Measurements from ENCODE around the gene DLGAP1. TPM values are rescaled to one million over a fixed set of nuclear protein-coding genes. Genes with fewer than 3 reads are reported as not detected.

The DLGAP1 gene
- total RNA-seq, 1 experiment from 2014 or later = 23.2 TPM

- H3K27me3 Mint-ChIP-seq (ENCODE audit: low read depth) = no peaks in the 10 kb centered on the region
- no peak overlapping the region for H4K8ac ChIP-seq (replicated peaks; ENCODE audit: insufficient read length, low read depth, low read length)
- H3K4me1 Mint-ChIP-seq = peaks cover 19 to 31% of the 10 kb centered on the region in 2 experiments
- no peak overlapping the region for H2BK20ac ChIP-seq (ENCODE audit: low read depth, low read length, poor library complexity, severe bottlenecking)
- peaks cover 21 to 22% (median 21%) of the 10 kb centered on the region in 3 experiments for H3K36me3 Mint-ChIP-seq (ENCODE audit: insufficient read depth in 1 of 3, low read depth in 3 of 3)
- no peaks in the 10 kb centered on the region for H3K23me2 ChIP-seq (ENCODE audit: insufficient read length, low read depth, low read length, poor library complexity, severe bottlenecking)
- H2AK5ac ChIP-seq (ENCODE audit: insufficient read length, low read length) = no peak overlapping the region
- no peak overlapping the region for H3K9ac ChIP-seq (ENCODE audit: extremely low read depth, insufficient read length, low read length)
- H3K9me3 Mint-ChIP-seq = peaks cover 13 to 23% of the 10 kb centered on the region in 2 experiments
- H3K23ac ChIP-seq (ENCODE audit: insufficient read length, low read depth, low read length) = no peak overlapping the region
- no peak overlapping the region for H3K27ac ChIP-seq (ENCODE audit: insufficient read length, low read depth, low read length)
- no peak overlapping the region for H3T11ph ChIP-seq (ENCODE audit: low read length)
- no peak overlapping the region for H2BK12ac ChIP-seq (ENCODE audit: insufficient read length, low read depth, low read length)
- H3K27ac Mint-ChIP-seq = no peak overlapping the region
- H3K4ac ChIP-seq (ENCODE audit: low read depth, low read length) = no peak overlapping the region
- peaks cover 2% of the 10 kb centered on the region for H3K4me1 ChIP-seq (ENCODE audit: insufficient read depth, low read length)
- no CpG with 5 or more reads among the region's 1 CpG for WGBS (ENCODE audit: extremely low coverage, insufficient read length, low lambda C conversion rate)
- no peak overlapping the region for H3K56ac ChIP-seq (ENCODE audit: insufficient read length, low read depth, low read length)
- H4K5ac ChIP-seq (ENCODE audit: insufficient read length, low read depth, low read length) = no peak overlapping the region
- no peak for DNase-seq
- H4K91ac ChIP-seq (ENCODE audit: insufficient read length, low read depth, low read length) = no peak overlapping the region
- H2AFZ ChIP-seq (ENCODE audit: low read length) = no peak overlapping the region
- H3K14ac ChIP-seq (ENCODE audit: insufficient read depth, low read length) = no peak overlapping the region
- H3K4me3 Mint-ChIP-seq = no peak overlapping the region
- H2BK120ac ChIP-seq (ENCODE audit: low read depth, low read length, poor library complexity, severe bottlenecking) = no peak overlapping the region
- no peaks in the 10 kb centered on the region for H3K79me1 ChIP-seq (ENCODE audit: insufficient read depth, low read depth, low read length, poor library complexity, severe bottlenecking)
- TF ChIP-seq CTCF (conservative IDR thresholded peaks at IDR 0.05) = no peak
- H3K9me3 ChIP-seq (ENCODE audit: control insufficient read depth, low read depth, low read length) = no peaks in the 10 kb centered on the region
- H3K4me2 ChIP-seq (ENCODE audit: insufficient read depth, insufficient read length, low read length) = no peak overlapping the region
- no peaks in the 10 kb centered on the region for H4K20me1 ChIP-seq (ENCODE audit: control insufficient read depth, insufficient read depth, insufficient read length)
- no peaks in the 10 kb centered on the region for H3K27me3 ChIP-seq (ENCODE audit: insufficient read depth, low read length)
- no peaks in the 10 kb centered on the region for H3K79me2 ChIP-seq (ENCODE audit: insufficient read depth, low read length)
- no peak overlapping the region for H3K18ac ChIP-seq (ENCODE audit: insufficient read length, low read depth, low read length)
- H2BK5ac ChIP-seq (ENCODE audit: insufficient read length, low read length) = no peak overlapping the region
- no peak overlapping the region for H2BK15ac ChIP-seq (ENCODE audit: low read depth, low read length)
Measured at GRCh38 chr18:4102901-4103300, 352.2 kb downstream of the DLGAP1 start.
